H9 (cell line): ENCODE results near the gene GRIK4. TPM values are rescaled to one million over a fixed set of nuclear protein-coding genes. Genes with fewer than 3 reads are reported as not detected.

Source experiments
- DNase-seq: peaks from one replicate; pipeline ENCODE4 v3.0.0-alpha.2; 2017
- H2AFZ ChIP-seq: one replicate; pipeline ENCODE4 v1.6.1; 2013; ENCODE audit warnings: mild to moderate bottlenecking, low read length, control low read depth, moderate library complexity
- H2AK5ac ChIP-seq: 2 replicates; pipeline ENCODE4 v1.6.1; 2013; ENCODE audit warnings: low read length, control low read depth, mixed read lengths; ENCODE audit not compliant: insufficient read length
- H2BK120ac ChIP-seq: one replicate; pipeline ENCODE4 v1.6.1; 2013; ENCODE audit warnings: low read depth, mild to moderate bottlenecking, low read length, control low read depth, inconsistent platforms; ENCODE audit not compliant: poor library complexity, severe bottlenecking
- H2BK12ac ChIP-seq: 2 replicates; pipeline ENCODE4 v1.6.1; 2013; ENCODE audit warnings: low read length, control low read depth, mixed read lengths, low read depth; ENCODE audit not compliant: insufficient read length
- H2BK15ac ChIP-seq: 2 replicates; pipeline ENCODE4 v1.6.1; 2013; ENCODE audit warnings: low read depth, low read length, control low read depth
- H2BK20ac ChIP-seq: one replicate; pipeline ENCODE4 v1.6.1; 2013; ENCODE audit warnings: low read depth, mild to moderate bottlenecking, low read length, control low read depth, inconsistent platforms; ENCODE audit not compliant: poor library complexity, severe bottlenecking
- H2BK5ac ChIP-seq: 2 replicates; pipeline ENCODE4 v1.6.1; 2013; ENCODE audit warnings: low read length, control low read depth, mixed read lengths; ENCODE audit not compliant: insufficient read length
- H3K14ac ChIP-seq: 2 replicates; pipeline ENCODE4 v1.6.1; 2013; ENCODE audit warnings: low read length, control low read depth; ENCODE audit not compliant: insufficient read depth
- H3K18ac ChIP-seq: 2 replicates; pipeline ENCODE4 v1.6.1; 2013; ENCODE audit warnings: low read depth, mild to moderate bottlenecking, mixed read lengths, low read length, control low read depth; ENCODE audit not compliant: insufficient read length
- H3K23ac ChIP-seq: 2 replicates; pipeline ENCODE4 v1.6.1; 2013; ENCODE audit warnings: low read length, control low read depth, mixed read lengths, low read depth; ENCODE audit not compliant: insufficient read length
- H3K23me2 ChIP-seq: 2 replicates; pipeline ENCODE4 v1.6.1; 2013; ENCODE audit warnings: low read depth, mild to moderate bottlenecking, mixed read lengths, low read length, control low read depth; ENCODE audit not compliant: insufficient read length, poor library complexity, severe bottlenecking
- H3K27ac ChIP-seq: 2 replicates; pipeline ENCODE4 v1.5.1; 2013; ENCODE audit warnings: low read length, control low read depth, mixed read lengths, low read depth; ENCODE audit not compliant: insufficient read length
- H3K27me3 ChIP-seq: 2 replicates; pipeline ENCODE4 v1.6.1; 2013; ENCODE audit warnings: low read length, control low read depth, inconsistent platforms; ENCODE audit not compliant: insufficient read depth
- H3K4ac ChIP-seq: 2 replicates; pipeline ENCODE4 v1.6.1; 2013; ENCODE audit warnings: low read depth, mild to moderate bottlenecking, control low read depth, inconsistent platforms, low read length, moderate library complexity
- H3K4me1 ChIP-seq: 2 replicates; pipeline ENCODE4 v1.6.1; 2013; ENCODE audit warnings: low read length, control low read depth, inconsistent platforms; ENCODE audit not compliant: insufficient read depth
- H3K4me2 ChIP-seq: 2 replicates; pipeline ENCODE4 v1.6.1; 2013; ENCODE audit warnings: low read length, control low read depth, mixed read lengths; ENCODE audit not compliant: insufficient read length, insufficient read depth
- H3K56ac ChIP-seq: 2 replicates; pipeline ENCODE4 v1.6.1; 2013; ENCODE audit warnings: low read depth, mild to moderate bottlenecking, mixed read lengths, low read length, control low read depth; ENCODE audit not compliant: insufficient read length
- H3K79me1 ChIP-seq: 2 replicates; pipeline ENCODE4 v1.6.1; 2013; ENCODE audit warnings: low read depth, mild to moderate bottlenecking, moderate library complexity, low read length, control low read depth, inconsistent platforms; ENCODE audit not compliant: insufficient read depth, poor library complexity, severe bottlenecking
- H3K79me2 ChIP-seq: 2 replicates; pipeline ENCODE4 v1.6.1; 2013; ENCODE audit warnings: low read length, control low read depth, inconsistent platforms; ENCODE audit not compliant: insufficient read depth
- H3K9ac ChIP-seq: 2 replicates; pipeline ENCODE4 v1.6.1; 2013; ENCODE audit warnings: low read length, control low read depth, mixed read lengths; ENCODE audit not compliant: insufficient read length; ENCODE audit errors: extremely low read depth
- H3K9me3 ChIP-seq: one replicate; pipeline ENCODE4 v1.6.1; 2013; ENCODE audit warnings: low read depth, low read length, inconsistent platforms; ENCODE audit not compliant: control insufficient read depth
- H3T11ph ChIP-seq: one replicate; pipeline ENCODE4 v1.6.1; 2013; ENCODE audit warnings: mild to moderate bottlenecking, low read length, control low read depth, inconsistent platforms
- H4K20me1 ChIP-seq: one replicate; pipeline ENCODE4 v1.6.1; 2013; ENCODE audit not compliant: control insufficient read depth, insufficient read length, insufficient read depth
- H4K5ac ChIP-seq: 2 replicates; pipeline ENCODE4 v1.6.1; 2013; ENCODE audit warnings: low read depth, mild to moderate bottlenecking, mixed read lengths, low read length, control low read depth; ENCODE audit not compliant: insufficient read length
- H4K8ac ChIP-seq: replicated peaks from 2 replicates; pipeline ENCODE4 v1.6.1; 2013; ENCODE audit warnings: low read length, control low read depth, mixed read lengths, low read depth; ENCODE audit not compliant: insufficient read length
- H4K91ac ChIP-seq: 2 replicates; pipeline ENCODE4 v1.6.1; 2013; ENCODE audit warnings: low read depth, mild to moderate bottlenecking, moderate library complexity, mixed read lengths, low read length, control low read depth; ENCODE audit not compliant: insufficient read length
- H3K27ac Mint-ChIP-seq, 3 experiments: 2 replicates in 2 of 3; 3 replicates in 1 of 3; pipeline ENCODE4 v1.8.0; 2020 to 2021; ENCODE audit warnings: mixed read lengths in 3 of 3, mild to moderate bottlenecking in 1 of 3, moderate library complexity in 1 of 3
- H3K27me3 Mint-ChIP-seq: 2 replicates; pipeline ENCODE4 v1.8.0; 2021; ENCODE audit warnings: low read depth, mild to moderate bottlenecking, moderate library complexity, mixed read lengths
- H3K36me3 Mint-ChIP-seq, 3 experiments: 2 replicates in 2 of 3; 3 replicates in 1 of 3; pipeline ENCODE4 v1.8.0; 2020 to 2021; ENCODE audit warnings: low read depth in 3 of 3, mixed read lengths in 3 of 3; ENCODE audit not compliant: insufficient read depth in 1 of 3
- H3K4me1 Mint-ChIP-seq, 2 experiments: 2 replicates each; pipeline ENCODE4 v1.8.0; 2020; ENCODE audit warnings: mixed read lengths in 2 of 2
- H3K4me3 Mint-ChIP-seq, 2 experiments: 2 replicates in 1 of 2; 3 replicates in 1 of 2; pipeline ENCODE4 v1.8.0; 2020 to 2021; ENCODE audit warnings: mild to moderate bottlenecking in 2 of 2, mixed read lengths in 2 of 2, moderate library complexity in 1 of 2
- H3K9me3 Mint-ChIP-seq, 2 experiments: 2 replicates in 1 of 2; 3 replicates in 1 of 2; pipeline ENCODE4 v1.8.0; 2020; ENCODE audit warnings: mild to moderate bottlenecking in 2 of 2, mixed read lengths in 2 of 2, moderate library complexity in 1 of 2
- WGBS: extraction: QIAGEN DNeasy Blood & Tissue Kit; methylation state at CpG from one replicate; pipeline ENCODE4 v1.1.7; 2013; ENCODE audit warnings: missing lambda C conversion rate, low lambda C conversion rate, mixed read lengths; ENCODE audit not compliant: insufficient read length; ENCODE audit errors: extremely low coverage; 5-methylcytosine and 5-hydroxymethylcytosine counted together
- total RNA-seq: library from RNA; stranded (reverse); gene quantifications from 2 replicates; pipeline ENCODE4 v1.2.1, GENCODE V29; 2021
- TF ChIP-seq, protein P1 (sequence below): fragments of 200-600 bp; sonication (generic); conservative IDR thresholded peaks from 3 replicates; pipeline ENCODE4 v1.8.0; 2021; ENCODE audit warnings: antibody characterized with exemption, mild to moderate bottlenecking

The GRIK4 gene
- total RNA-seq, 1 experiment from 2014 or later: 2.3 TPM

DNA sequence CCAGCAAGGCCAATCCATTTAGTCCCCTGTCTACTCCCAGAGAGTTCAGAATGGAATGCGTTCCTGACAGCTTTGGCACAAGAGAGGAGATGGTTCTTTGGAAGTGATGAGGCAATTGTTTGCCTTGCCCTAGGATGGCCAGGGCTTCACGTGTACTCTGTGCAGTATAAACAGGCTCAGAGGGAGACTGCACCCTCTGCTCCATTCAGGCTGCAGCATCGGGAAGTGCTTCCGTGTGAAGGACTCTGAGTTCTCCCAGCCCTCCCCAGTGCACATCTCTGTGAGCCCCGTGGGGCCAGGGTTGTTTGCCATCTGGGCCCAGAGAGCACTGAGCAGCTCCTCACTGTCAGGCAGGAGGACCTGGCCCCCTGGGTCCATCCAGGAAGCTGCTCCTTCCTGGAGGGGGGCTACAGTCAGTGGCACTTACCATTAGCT, 297.1 kb downstream of the GRIK4 start:
- H3K36me3 Mint-ChIP-seq: no peaks in the 10 kb centered on the region
- Histone ChIP-seq H2AFZ (no peak overlapping the region), H3K23me2 (no peaks in the 10 kb centered on the region), H3K18ac (no peak overlapping the region), H3K23ac (no peak overlapping the region), H3K14ac (no peak overlapping the region), H3K79me1 (no peaks in the 10 kb centered on the region), H3K56ac (no peak overlapping the region), H4K5ac (no peak overlapping the region), H2BK120ac (no peak overlapping the region), H2BK20ac (no peak overlapping the region), H3K4me2 (no peak overlapping the region), H3K4ac (no peak overlapping the region), H4K8ac (no peak overlapping the region), H3K27ac (no peak overlapping the region), H3K4me1 (peaks cover 8% of the 10 kb centered on the region; the same call in 1 of the 2 replicates), H2BK5ac (no peak overlapping the region), H3K9ac (no peak overlapping the region), H3T11ph (no peak overlapping the region), H4K91ac (no peak overlapping the region), H2BK15ac (no peak overlapping the region), H3K79me2 (no peaks in the 10 kb centered on the region), H3K9me3 (no peaks in the 10 kb centered on the region), H4K20me1 (peaks cover 3% of the 10 kb centered on the region), H2AK5ac (no peak overlapping the region), H2BK12ac (no peak overlapping the region), H3K27me3 (no peaks in the 10 kb centered on the region)
- WGBS: no CpG with 5 or more reads among the region's 5 CpGs
- H3K4me1 Mint-ChIP-seq: peaks cover 24 to 35% of the 10 kb centered on the region in 2 experiments
- TF ChIP-seq, protein P1, sequence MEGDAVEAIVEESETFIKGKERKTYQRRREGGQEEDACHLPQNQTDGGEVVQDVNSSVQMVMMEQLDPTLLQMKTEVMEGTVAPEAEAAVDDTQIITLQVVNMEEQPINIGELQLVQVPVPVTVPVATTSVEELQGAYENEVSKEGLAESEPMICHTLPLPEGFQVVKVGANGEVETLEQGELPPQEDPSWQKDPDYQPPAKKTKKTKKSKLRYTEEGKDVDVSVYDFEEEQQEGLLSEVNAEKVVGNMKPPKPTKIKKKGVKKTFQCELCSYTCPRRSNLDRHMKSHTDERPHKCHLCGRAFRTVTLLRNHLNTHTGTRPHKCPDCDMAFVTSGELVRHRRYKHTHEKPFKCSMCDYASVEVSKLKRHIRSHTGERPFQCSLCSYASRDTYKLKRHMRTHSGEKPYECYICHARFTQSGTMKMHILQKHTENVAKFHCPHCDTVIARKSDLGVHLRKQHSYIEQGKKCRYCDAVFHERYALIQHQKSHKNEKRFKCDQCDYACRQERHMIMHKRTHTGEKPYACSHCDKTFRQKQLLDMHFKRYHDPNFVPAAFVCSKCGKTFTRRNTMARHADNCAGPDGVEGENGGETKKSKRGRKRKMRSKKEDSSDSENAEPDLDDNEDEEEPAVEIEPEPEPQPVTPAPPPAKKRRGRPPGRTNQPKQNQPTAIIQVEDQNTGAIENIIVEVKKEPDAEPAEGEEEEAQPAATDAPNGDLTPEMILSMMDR: no peak
- H3K9me3 Mint-ChIP-seq: no peaks in the 10 kb centered on the region
- DNase-seq: no peak
- H3K27me3 Mint-ChIP-seq: no peaks in the 10 kb centered on the region; the same call in none of the 2 replicates
- no peak overlapping the region for H3K4me3 Mint-ChIP-seq
- no peak overlapping the region; a peak in 1 of 7 replicates for H3K27ac Mint-ChIP-seq
